Upper lobe of left lung (tissue), 4 donors: ENCODE results near the gene E2F4.

ENCODE experiments used
- EP300 ChIP-seq, 4 donors: sonication (generic); formaldehyde crosslinking; IDR thresholded peaks; one replicate each; pipeline ENCODE4 v1.5.1; 2017; ENCODE audit warnings: antibody characterized with exemption in 4 of 4, control low read depth in 2 of 4
- POLR2AphosphoS5 ChIP-seq, 2 donors: sonication (generic); formaldehyde crosslinking; IDR thresholded peaks; one replicate each; pipeline ENCODE4 v1.5.1; 2017; ENCODE audit warnings: antibody characterized with exemption in 2 of 2
- TF ChIP-seq, protein P1 (sequence below), 6 experiments: fragments of 450-650 bp in 4 of 6; fragments of 200-600 bp in 2 of 6; sonication (generic) in 2 of 6; IDR thresholded peaks; one replicate each; pipeline ENCODE4 v1.5.1; 2016 to 2019; ENCODE audit warnings: antibody characterized with exemption in 6 of 6

DNA sequence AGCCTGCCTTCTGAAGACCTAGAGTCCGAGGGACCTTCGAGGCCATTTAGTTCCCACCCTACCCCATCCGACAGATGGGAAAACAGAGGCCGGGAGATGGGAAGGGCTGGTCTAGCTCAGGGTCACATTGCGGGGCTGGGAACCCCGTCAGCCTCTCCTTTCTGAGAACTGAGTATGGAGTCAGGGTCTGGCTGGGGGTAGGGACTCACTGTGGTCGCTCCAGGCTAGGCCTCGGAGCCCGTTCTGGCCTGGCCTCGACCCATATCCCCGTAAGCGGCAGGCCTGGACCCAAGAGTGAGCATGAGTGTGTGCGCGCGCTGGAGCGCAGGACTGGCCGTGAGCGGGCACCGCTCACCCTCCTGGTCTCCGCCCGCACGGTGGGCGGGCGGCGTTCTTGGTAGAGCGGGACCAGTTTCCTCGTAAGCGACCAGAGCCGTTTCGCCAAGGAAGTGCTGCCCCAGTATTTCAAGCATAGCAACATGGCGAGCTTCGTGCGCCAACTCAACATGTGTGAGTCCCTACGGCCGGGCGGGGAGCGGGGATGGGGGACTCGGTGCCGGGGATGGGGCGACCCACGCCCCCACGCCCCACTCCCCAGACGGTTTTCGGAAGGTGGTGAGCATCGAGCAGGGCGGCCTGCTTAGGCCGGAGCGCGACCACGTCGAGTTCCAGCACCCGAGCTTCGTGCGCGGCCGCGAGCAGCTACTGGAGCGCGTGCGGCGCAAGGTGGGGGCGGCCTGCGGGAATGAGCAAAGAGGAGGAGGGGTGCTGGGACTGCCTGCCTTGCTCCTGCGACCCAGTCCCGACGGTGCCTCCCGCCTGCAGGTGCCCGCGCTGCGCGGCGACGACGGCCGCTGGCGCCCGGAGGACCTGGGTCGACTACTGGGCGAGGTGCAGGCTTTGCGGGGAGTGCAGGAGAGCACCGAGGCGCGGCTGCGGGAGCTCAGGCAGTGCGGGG is 26.6 kb upstream of the E2F4 start:
- TF ChIP-seq, protein P1, sequence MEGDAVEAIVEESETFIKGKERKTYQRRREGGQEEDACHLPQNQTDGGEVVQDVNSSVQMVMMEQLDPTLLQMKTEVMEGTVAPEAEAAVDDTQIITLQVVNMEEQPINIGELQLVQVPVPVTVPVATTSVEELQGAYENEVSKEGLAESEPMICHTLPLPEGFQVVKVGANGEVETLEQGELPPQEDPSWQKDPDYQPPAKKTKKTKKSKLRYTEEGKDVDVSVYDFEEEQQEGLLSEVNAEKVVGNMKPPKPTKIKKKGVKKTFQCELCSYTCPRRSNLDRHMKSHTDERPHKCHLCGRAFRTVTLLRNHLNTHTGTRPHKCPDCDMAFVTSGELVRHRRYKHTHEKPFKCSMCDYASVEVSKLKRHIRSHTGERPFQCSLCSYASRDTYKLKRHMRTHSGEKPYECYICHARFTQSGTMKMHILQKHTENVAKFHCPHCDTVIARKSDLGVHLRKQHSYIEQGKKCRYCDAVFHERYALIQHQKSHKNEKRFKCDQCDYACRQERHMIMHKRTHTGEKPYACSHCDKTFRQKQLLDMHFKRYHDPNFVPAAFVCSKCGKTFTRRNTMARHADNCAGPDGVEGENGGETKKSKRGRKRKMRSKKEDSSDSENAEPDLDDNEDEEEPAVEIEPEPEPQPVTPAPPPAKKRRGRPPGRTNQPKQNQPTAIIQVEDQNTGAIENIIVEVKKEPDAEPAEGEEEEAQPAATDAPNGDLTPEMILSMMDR (IDR thresholded peaks at IDR 0.05) = no peak
- TF ChIP-seq EP300 (IDR thresholded peaks at IDR 0.05) (no peak), POLR2AphosphoS5 (IDR thresholded peaks at IDR 0.05) (no peak)
